GM19240 (cell line): ENCODE data around the gene NOS1AP.
"Not testable (repeated sequence)": the region's sequence is repeated elsewhere in the genome, so short reads cannot be mapped to it uniquely, and the experiment has no call there.

Source experiments
- DNase-seq: peaks from one replicate; pipeline ENCODE4 v3.0.0; 2011; ENCODE audit warnings: low spot score; ENCODE audit not compliant: insufficient read length

Gene NOS1AP

GRCh38 chr1:162056579-162056978 is 12.9 kb upstream of the NOS1AP start:
- no peak for DNase-seq

GRCh38 chr1:162059721-162060120 is 9.8 kb upstream of the NOS1AP start:
- DNase-seq: no peak

- no peak for DNase-seq
Measured at GRCh38 chr1:162060314-162060713, 9.2 kb upstream of the NOS1AP start.

- no peak for DNase-seq
Measured at GRCh38 chr1:162062542-162063015, 6.9 kb upstream of the NOS1AP start.

- no peak for DNase-seq
Measured at GRCh38 chr1:162065016-162065415, 4.5 kb upstream of the NOS1AP start.

GRCh38 chr1:162066836-162067235 is 2.7 kb upstream of the NOS1AP start:
- DNase-seq: not testable (repeated sequence)

GRCh38 chr1:162067466-162067865 is 2.0 kb upstream of the NOS1AP start:
- no peak for DNase-seq

- DNase-seq: no peak
Measured at GRCh38 chr1:162068301-162068700, 1.2 kb upstream of the NOS1AP start.

- DNase-seq: no peak
Measured at GRCh38 chr1:162070094-162070748, 730 bp downstream of the NOS1AP start.

GRCh38 chr1:162070825-162071224 is 1.3 kb downstream of the NOS1AP start:
- DNase-seq: no peak

- DNase-seq: no peak
Measured at GRCh38 chr1:162072740-162073139, 3.2 kb downstream of the NOS1AP start.

- DNase-seq: no peak
Measured at GRCh38 chr1:162074276-162075005, 5.0 kb downstream of the NOS1AP start.

GRCh38 chr1:162075862-162076261 is 6.4 kb downstream of the NOS1AP start:
- DNase-seq: no peak

- DNase-seq: no peak
Measured at GRCh38 chr1:162077648-162078299, 8.3 kb downstream of the NOS1AP start.

GRCh38 chr1:162079030-162079429 is 9.5 kb downstream of the NOS1AP start:
- no peak for DNase-seq

- no peak for DNase-seq
Measured at GRCh38 chr1:162080472-162081015, 11.1 kb downstream of the NOS1AP start.

- DNase-seq: no peak
Measured at GRCh38 chr1:162081316-162081715, 11.8 kb downstream of the NOS1AP start.

GRCh38 chr1:162082080-162082479 is 12.6 kb downstream of the NOS1AP start:
- not testable (repeated sequence) for DNase-seq

GRCh38 chr1:162083273-162083672 is 13.8 kb downstream of the NOS1AP start:
- no peak for DNase-seq

GRCh38 chr1:162085991-162086390 is 16.5 kb downstream of the NOS1AP start:
- no peak for DNase-seq

- DNase-seq: no peak
Measured at GRCh38 chr1:162087111-162087510, 17.6 kb downstream of the NOS1AP start.

GRCh38 chr1:162087574-162087973 is 18.1 kb downstream of the NOS1AP start:
- DNase-seq: no peak
